Left lung (tissue), 10 donors: ENCODE measurements around the gene ABCB11. TPM values are rescaled to one million over a fixed set of nuclear protein-coding genes. Genes with fewer than 3 reads are reported as not detected.
A peak's percentile ranks its signal among the peaks of the same experiment; 100 is the strongest.

Experiments used
- ATAC-seq: fragments of 200-7000 bp; cut with Tn5 transposase; one replicate; pipeline ENCODE4 v1.9.1; 2020; ENCODE audit warnings: moderate library complexity
- DNase-seq, 4 donors: peaks; one replicate each; pipeline ENCODE4 v3.0.0-alpha.2; 2013 to 2020
- H3K27ac ChIP-seq, 2 donors: fragments of 200-600 bp; sonication (generic) in 1 of 2; one replicate each; pipeline versions ENCODE4 v1.5.0 to v1.8.0; 2020 to 2021
- H3K27me3 ChIP-seq, 2 donors: fragments of 200-600 bp; sonication (generic) in 1 of 2; one replicate each; pipeline versions ENCODE4 v1.5.0 to v1.8.0; 2020 to 2021
- H3K36me3 ChIP-seq, 2 donors: fragments of 200-600 bp; sonication (generic) in 1 of 2; one replicate each; pipeline versions ENCODE4 v1.5.0 to v1.8.0; 2020 to 2021
- H3K4me1 ChIP-seq, 2 donors: fragments of 200-600 bp; one replicate each; pipeline ENCODE4 v1.8.0; 2021
- H3K4me3 ChIP-seq, 2 donors: fragments of 200-600 bp; sonication (generic) in 1 of 2; one replicate each; pipeline versions ENCODE4 v1.5.0 to v1.8.0; 2020 to 2021; ENCODE audit warnings: mild to moderate bottlenecking in 1 of 2
- H3K9me3 ChIP-seq, 2 donors: fragments of 200-600 bp; sonication (generic) in 1 of 2; one replicate each; pipeline versions ENCODE4 v1.5.0 to v1.8.0; 2020 to 2021
- intact Hi-C, 2 donors: fragments of 100-400 bp; cut with DNase I; formaldehyde crosslinking; loops; one replicate each; pipeline versions ENCODE4 v1.11.2 to v1.14.2; 2022
- polyA plus RNA-seq, 6 donors: library from polyadenylated mRNA; unstranded; fragments of 120-200 nt; gene quantifications; one replicate each; pipeline ENCODE4 v1.2.1, GENCODE V29; 2013; ENCODE audit not compliant: insufficient read length in 6 of 6
- total RNA-seq, 2 donors: library from RNA; stranded (reverse); fragmentation: NEBNext Ultra II Directional; extraction: Animal tissue kit (Norgen Biotek cat#: 25700); gene quantifications; one replicate each; pipeline ENCODE4 v1.2.1, GENCODE V29; 2021
- TF ChIP-seq, protein P1 (sequence below), 2 donors: fragments of 200-600 bp; sonication (generic) in 1 of 2; IDR thresholded peaks; one replicate each; pipeline versions ENCODE4 v1.5.0 to v1.8.0; 2021; ENCODE audit warnings: antibody characterized with exemption in 2 of 2
- donor health status: DM: no; HTN: yes; CAD: no.
- donor health status: DM: no; HTN: no; CAD: no.

ABCB11 gene
- total and polyA plus RNA-seq, 8 donors: 0.02 to 0.23 (median 0.08) TPM; not detected in 1

DNA sequence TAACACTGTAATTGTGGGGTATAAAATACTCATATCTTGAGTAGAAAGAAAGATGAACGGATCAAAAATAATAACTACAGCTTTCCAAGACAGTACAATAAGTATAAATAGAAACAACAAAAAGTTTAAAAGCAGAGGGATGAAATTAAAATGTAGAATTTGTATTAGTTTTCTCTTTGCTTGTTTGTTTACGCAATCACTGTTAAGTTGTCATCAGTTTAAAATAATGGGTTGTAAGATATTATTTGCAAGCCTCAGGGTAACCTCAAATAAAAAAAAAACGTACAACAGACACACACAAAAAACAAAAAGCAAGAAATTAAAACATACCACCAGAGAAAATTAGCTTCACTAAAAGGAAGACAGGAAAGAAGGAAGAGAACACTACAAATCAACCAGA is 18.0 kb upstream of the ABCB11 start:
- intact Hi-C loops: no loop called here
- H3K27ac ChIP-seq: no peak overlapping the region
- H3K4me1 ChIP-seq: no peaks in the 10 kb centered on the region
- H3K27me3 ChIP-seq: no peaks in the 10 kb centered on the region
- ATAC-seq: no peak
- no peaks in the 10 kb centered on the region for H3K36me3 ChIP-seq
- H3K9me3 ChIP-seq: peaks cover 0 to 12% of the 10 kb centered on the region in 2 donors
- TF ChIP-seq, protein P1, sequence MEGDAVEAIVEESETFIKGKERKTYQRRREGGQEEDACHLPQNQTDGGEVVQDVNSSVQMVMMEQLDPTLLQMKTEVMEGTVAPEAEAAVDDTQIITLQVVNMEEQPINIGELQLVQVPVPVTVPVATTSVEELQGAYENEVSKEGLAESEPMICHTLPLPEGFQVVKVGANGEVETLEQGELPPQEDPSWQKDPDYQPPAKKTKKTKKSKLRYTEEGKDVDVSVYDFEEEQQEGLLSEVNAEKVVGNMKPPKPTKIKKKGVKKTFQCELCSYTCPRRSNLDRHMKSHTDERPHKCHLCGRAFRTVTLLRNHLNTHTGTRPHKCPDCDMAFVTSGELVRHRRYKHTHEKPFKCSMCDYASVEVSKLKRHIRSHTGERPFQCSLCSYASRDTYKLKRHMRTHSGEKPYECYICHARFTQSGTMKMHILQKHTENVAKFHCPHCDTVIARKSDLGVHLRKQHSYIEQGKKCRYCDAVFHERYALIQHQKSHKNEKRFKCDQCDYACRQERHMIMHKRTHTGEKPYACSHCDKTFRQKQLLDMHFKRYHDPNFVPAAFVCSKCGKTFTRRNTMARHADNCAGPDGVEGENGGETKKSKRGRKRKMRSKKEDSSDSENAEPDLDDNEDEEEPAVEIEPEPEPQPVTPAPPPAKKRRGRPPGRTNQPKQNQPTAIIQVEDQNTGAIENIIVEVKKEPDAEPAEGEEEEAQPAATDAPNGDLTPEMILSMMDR (IDR thresholded peaks at IDR 0.05): no peak
- H3K4me3 ChIP-seq: no peak overlapping the region
- DNase-seq: no peak

DNA sequence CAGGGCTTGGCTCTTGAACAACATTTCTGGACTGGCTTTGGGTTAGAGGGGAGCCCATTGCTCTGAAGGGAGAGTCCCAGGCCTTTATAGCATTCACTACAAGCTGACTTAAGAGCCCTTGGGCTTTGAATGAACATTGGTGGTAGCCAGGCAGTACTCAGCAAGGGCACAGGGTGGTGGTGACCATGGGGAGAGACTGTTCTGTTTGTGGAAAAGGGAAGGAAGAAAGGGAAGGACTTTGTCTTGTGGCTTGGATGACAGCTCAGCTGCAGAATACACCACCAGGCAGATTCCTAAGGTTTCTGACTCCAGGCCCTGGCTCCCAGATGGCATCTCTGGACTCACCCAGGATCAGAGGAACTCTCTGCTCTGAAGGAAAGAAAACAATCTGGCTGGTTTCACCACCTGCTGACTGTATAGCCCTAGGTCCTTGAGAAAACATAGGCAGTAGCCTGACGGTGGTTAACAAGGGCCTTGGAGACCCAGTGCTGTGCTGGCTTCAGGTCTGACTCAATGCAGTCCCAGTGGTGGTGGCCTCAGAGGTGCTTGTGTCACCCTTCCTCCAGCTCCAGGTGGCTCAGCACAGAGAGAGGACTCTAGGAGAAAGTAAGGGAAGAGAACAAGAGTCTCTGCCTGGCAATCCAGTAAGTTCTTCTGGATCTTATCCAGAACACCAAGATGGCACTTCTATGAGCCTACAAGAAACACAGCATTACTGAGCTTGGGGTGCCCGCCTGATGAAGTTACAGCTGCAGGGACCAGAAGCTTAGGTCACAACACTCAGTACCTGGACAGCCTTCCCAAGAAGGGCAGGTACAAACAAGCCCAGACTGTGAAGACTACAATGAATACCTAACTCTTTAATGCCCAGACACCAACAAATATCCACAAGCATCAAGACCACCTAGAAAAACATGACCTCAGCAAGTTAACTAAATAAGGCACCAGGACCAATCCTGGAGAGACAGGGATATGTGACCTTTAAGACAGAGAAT is 16.4 kb upstream of the ABCB11 start:
- Histone ChIP-seq H3K4me3 (no peak overlapping the region), H3K36me3 (no peaks in the 10 kb centered on the region), H3K4me1 (no peaks in the 10 kb centered on the region), H3K27me3 (no peaks in the 10 kb centered on the region), H3K9me3 (peaks cover 0 to 22% of the 10 kb centered on the region in 2 donors), H3K27ac (no peak overlapping the region)
- peak in 1 of 4 donors; percentile 31 for DNase-seq
- TF ChIP-seq, protein P1 (IDR thresholded peaks at IDR 0.05): no peak
- peak; percentile 67 for ATAC-seq
- intact Hi-C loops: no loop called here

DNA sequence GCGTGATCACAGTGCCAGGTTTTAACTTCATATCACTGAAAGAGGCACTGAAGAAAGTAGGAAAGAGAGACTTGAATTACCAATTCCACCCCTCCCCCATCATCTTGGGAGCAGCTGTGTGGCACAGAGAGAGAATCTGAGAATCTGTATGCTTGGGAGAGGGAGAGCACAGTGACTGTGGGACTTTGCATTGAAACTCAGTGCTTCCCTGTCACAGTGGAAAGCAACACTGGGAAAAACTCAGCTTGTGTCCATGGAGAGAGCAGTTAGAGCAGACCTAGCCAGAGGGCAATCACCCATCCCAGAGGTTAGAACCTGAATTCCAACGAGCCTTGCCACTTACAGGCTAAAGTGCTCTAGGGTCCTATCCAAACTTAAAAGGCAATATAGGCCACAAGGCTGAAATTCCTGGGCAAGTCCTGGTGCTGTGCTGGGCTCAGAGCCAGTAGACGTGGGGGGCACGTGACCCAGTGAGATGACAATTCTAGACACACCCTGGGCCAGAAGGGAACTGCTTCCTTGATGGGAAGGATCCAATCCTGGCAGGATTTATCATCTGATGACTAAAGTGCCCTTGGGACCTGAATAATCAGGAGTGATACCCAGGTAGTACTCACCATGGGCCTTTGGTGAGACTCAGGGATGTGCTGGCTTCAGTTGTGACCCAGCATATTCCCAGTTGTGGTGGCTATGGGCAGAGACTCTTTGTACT is 15.5 kb upstream of the ABCB11 start:
- H3K27ac ChIP-seq: no peak overlapping the region
- peaks cover 0 to 29% of the 10 kb centered on the region in 2 donors for H3K9me3 ChIP-seq
- no peak overlapping the region for H3K4me3 ChIP-seq
- DNase-seq (no peak), ATAC-seq (no peak)
- no peaks in the 10 kb centered on the region for H3K4me1 ChIP-seq
- H3K36me3 ChIP-seq: no peaks in the 10 kb centered on the region
- intact Hi-C loops: no loop called here
- H3K27me3 ChIP-seq: no peaks in the 10 kb centered on the region
- TF ChIP-seq, protein P1 (IDR thresholded peaks at IDR 0.05): no peak

DNA sequence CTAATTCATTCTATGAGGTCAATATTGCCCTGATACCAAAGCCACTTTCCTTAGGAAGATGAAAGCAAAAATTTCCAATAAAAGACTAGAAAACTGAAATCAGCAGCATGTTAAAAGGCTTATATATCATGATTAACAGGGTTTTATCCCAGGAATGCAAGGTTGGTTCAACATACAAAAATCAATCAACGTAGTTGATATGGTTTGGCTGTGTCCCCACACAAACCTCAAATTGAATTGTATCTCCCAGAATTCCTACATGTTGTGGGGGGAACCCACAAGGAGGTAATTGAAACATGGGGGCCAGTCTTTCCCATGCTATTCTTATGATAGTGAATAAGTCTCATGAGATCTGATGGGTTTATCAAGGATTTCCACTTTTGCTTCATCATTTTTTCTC is 11.7 kb upstream of the ABCB11 start:
- no peak for DNase-seq
- Histone ChIP-seq H3K36me3 (no peaks in the 10 kb centered on the region), H3K4me3 (no peak overlapping the region), H3K27me3 (no peaks in the 10 kb centered on the region), H3K4me1 (peaks cover 0 to 12% of the 10 kb centered on the region in 2 donors), H3K9me3 (peaks cover 0 to 29% of the 10 kb centered on the region in 2 donors), H3K27ac (no peak overlapping the region)
- no peak for ATAC-seq
- intact Hi-C loops: no loop called here
- TF ChIP-seq, protein P1 (IDR thresholded peaks at IDR 0.05): no peak

DNA sequence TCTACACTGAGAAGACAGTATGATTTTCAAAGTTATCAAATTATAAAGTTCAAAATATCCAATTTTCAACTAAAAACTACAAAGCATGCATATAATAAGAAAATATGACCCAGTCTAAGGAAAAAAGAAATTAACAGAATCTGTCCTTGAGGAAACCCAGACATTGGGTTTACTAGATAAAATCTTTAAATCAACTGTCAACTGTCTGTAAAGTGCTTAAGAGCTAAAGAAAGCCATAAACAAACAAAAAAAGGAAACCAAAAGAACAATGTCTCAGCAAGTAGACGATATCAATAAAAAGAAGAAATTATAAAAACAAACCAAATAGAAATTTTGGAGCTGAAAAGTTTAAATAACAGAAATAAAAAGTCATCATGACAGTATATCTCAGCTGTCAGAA is 10.5 kb upstream of the ABCB11 start:
- Histone ChIP-seq H3K27ac (no peak overlapping the region), H3K27me3 (no peaks in the 10 kb centered on the region), H3K4me3 (no peak overlapping the region), H3K4me1 (peaks cover 0 to 20% of the 10 kb centered on the region in 2 donors), H3K36me3 (no peaks in the 10 kb centered on the region), H3K9me3 (peaks cover 0 to 29% of the 10 kb centered on the region in 2 donors)
- TF ChIP-seq, protein P1 (IDR thresholded peaks at IDR 0.05): no peak
- no peak for DNase-seq
- intact Hi-C loops: no loop called here
- no peak for ATAC-seq
